Measurements from ENCODE around the gene MRPL19. TPM values are rescaled to one million over a fixed set of nuclear protein-coding genes. Genes with fewer than 3 reads are reported as not detected.

Gene MRPL19
- total and polyA plus RNA-seq, 2 donors (not counting 3 experiments of a cell fraction or from before 2014, with no cell fraction given), result 13.0 to 52.3 TPM

DNA sequence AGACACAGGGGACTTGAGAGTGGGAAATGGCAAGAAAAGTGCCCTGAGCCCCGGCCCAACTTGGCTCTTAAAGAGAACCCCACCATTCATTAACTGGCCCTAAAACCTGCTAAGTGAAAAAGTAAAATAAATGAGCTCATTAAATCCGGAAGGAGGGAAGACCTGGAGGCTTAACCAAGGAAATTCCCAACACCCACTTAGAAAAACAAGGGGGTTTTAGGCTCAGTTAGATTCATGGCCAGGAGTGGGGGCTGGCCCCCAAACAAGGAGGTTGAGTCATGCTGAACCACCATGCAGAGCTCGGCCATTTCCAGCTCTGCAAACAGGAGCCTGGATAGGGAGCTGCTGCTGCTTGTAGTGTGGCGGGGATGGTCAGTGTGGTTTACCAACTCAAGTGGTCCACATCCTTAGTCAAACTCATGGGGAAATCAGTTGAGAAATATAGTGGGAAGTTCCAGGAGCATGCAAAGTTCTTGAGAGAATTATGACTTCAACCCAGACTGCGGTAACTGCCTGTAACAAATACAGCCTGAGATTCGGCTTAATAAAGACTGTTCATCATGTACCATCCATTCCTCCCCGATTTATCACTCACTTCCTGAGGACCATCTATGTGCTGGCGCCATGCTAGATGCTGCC lies 39.7 kb upstream of the MRPL19 start:
- CTCF ChIA-PET, result interaction anchor here (0.6 to 5.2 kb wide), 17 partner anchors 11 to 146 kb away, joined by 3 to 108 read pairs (median 6); partner anchors contain the start of gene EVA1A
- H3K27me3 ChIP-seq (ENCODE audit: control insufficient read depth in 2 of 2, insufficient read depth in 2 of 2, low read length in 2 of 2), result peaks cover 5 to 10% of the 10 kb centered on the region in 2 experiments
- H3K4me2 ChIP-seq (ENCODE audit: insufficient read depth, low read length), result no peak overlapping the region
- H3K9me3 ChIP-seq (replicated peaks; ENCODE audit: control insufficient read depth, insufficient read depth, low read length), result no peaks in the 10 kb centered on the region
- no peak for TF ChIP-seq EZH2 (IDR thresholded peaks at IDR 0.05; ENCODE audit: borderline replicate concordance, low read depth, low read length, severe bottlenecking)
- TF ChIP-seq, protein P1, sequence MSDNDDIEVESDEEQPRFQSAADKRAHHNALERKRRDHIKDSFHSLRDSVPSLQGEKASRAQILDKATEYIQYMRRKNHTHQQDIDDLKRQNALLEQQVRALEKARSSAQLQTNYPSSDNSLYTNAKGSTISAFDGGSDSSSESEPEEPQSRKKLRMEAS (IDR thresholded peaks at IDR 0.05; ENCODE audit: insufficient read depth, insufficient read length), result no peak
- TF ChIP-seq POLR2AphosphoS5 (IDR thresholded peaks at IDR 0.05; ENCODE audit: insufficient read depth, low read depth, low read length), result no peak
- no peak for TF ChIP-seq POLR2A (IDR thresholded peaks at IDR 0.05; ENCODE audit: low read depth, low read length)
- TF ChIP-seq JUN (IDR thresholded peaks at IDR 0.05; ENCODE audit: borderline replicate concordance, insufficient read depth, insufficient read length, low read depth), result no peak
- TF ChIP-seq MYC (IDR thresholded peaks at IDR 0.05; ENCODE audit: low read depth, low read length), result no peak
- TF ChIP-seq FOS (IDR thresholded peaks at IDR 0.05; ENCODE audit: borderline replicate concordance, insufficient read depth, low read length), result peak; percentile 17
- H4K20me1 ChIP-seq (replicated peaks; ENCODE audit: control insufficient read depth, extremely low read depth, insufficient read depth, low read length), result no peaks in the 10 kb centered on the region
- H3K36me3 ChIP-seq (ENCODE audit: control insufficient read depth in 2 of 2, extremely low read depth in 1 of 2, insufficient read depth in 2 of 2, low read length in 2 of 2), result no peaks in the 10 kb centered on the region
- no peak overlapping the region for H2AFZ ChIP-seq (ENCODE audit: low read depth, low read length)
- H3K79me2 ChIP-seq (ENCODE audit: control insufficient read depth, insufficient read depth, low read length), result no peaks in the 10 kb centered on the region
- peak; percentile 71 for FAIRE-seq
- no TSS peak for BruUV-seq (replicated peaks)
- no peaks in the 10 kb centered on the region for H3K9me1 ChIP-seq (replicated peaks; ENCODE audit: control insufficient read depth, extremely low read depth, insufficient read depth, low read length)
- DNase-seq (ENCODE audit: low read depth, low spot score), result peak; percentile 20
- intact Hi-C loops (cut with micrococcal nuclease) (no loop called here), dilution Hi-C loops (cut with MboI; ENCODE audit: extremely low pct_ligation_motif_present, low sequenced_read_pairs) (loop anchor here (25.0 kb wide), 1 partner anchor 145 kb away; no protein-coding TSS in a partner anchor)
- no peak overlapping the region for H3K9ac ChIP-seq (replicated peaks; ENCODE audit: extremely low read depth, insufficient read depth, low read length)
- POLR2A ChIA-PET, result no interaction called here
- no peak overlapping the region for H3K4me3 ChIP-seq (replicated peaks in 1 of 3; ENCODE audit: insufficient read depth in 1 of 3, low read depth in 1 of 3, low read length in 3 of 3)
- H3K27ac ChIP-seq (ENCODE audit: insufficient read depth, low read depth, low read length), result no peak overlapping the region
- H3K4me1 ChIP-seq (ENCODE audit: control insufficient read depth, extremely low read depth, insufficient read depth, low read length), result peaks cover 6% of the 10 kb centered on the region

DNA sequence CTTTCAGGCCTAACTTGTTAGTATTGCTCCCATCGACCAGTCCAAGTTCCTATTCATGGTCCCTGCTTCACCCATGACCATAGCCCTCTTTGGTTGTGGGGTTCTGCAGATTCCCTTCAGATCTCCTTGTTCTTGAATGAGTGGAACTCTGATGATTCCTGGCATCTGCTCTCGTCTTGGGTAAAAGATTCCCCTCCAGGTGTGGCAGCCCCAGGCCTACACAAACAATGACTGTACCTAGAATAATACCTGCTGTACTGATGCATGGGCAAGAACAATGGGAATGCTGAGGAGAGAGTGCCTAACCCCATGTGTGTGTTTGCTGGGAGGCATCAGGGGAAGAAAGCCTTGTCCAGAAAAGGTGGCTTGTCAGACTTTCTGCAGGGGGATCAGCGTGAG lies 39.2 kb upstream of the MRPL19 start:
- H3K27ac ChIP-seq (ENCODE audit: insufficient read depth, low read depth, low read length), result no peak overlapping the region
- TF ChIP-seq, protein P2, sequence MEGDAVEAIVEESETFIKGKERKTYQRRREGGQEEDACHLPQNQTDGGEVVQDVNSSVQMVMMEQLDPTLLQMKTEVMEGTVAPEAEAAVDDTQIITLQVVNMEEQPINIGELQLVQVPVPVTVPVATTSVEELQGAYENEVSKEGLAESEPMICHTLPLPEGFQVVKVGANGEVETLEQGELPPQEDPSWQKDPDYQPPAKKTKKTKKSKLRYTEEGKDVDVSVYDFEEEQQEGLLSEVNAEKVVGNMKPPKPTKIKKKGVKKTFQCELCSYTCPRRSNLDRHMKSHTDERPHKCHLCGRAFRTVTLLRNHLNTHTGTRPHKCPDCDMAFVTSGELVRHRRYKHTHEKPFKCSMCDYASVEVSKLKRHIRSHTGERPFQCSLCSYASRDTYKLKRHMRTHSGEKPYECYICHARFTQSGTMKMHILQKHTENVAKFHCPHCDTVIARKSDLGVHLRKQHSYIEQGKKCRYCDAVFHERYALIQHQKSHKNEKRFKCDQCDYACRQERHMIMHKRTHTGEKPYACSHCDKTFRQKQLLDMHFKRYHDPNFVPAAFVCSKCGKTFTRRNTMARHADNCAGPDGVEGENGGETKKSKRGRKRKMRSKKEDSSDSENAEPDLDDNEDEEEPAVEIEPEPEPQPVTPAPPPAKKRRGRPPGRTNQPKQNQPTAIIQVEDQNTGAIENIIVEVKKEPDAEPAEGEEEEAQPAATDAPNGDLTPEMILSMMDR (IDR thresholded peaks at IDR 0.05; ENCODE audit: extremely low read depth in 1 of 2, insufficient read depth in 1 of 2, low read depth in 1 of 2, low read length in 2 of 2), result no peak
- TF ChIP-seq, protein P1 (IDR thresholded peaks at IDR 0.05; ENCODE audit: insufficient read depth, insufficient read length), result no peak
- TF ChIP-seq JUN (IDR thresholded peaks at IDR 0.05; ENCODE audit: borderline replicate concordance, insufficient read depth, insufficient read length, low read depth) (no peak), POLR2AphosphoS5 (IDR thresholded peaks at IDR 0.05; ENCODE audit: insufficient read depth, low read depth, low read length) (no peak), MYC (IDR thresholded peaks at IDR 0.05; ENCODE audit: low read depth, low read length) (no peak), EZH2 (IDR thresholded peaks at IDR 0.05; ENCODE audit: borderline replicate concordance, low read depth, low read length, severe bottlenecking) (no peak)
- peaks cover 5 to 14% of the 10 kb centered on the region in 2 experiments for H3K27me3 ChIP-seq (ENCODE audit: control insufficient read depth in 2 of 2, insufficient read depth in 2 of 2, low read length in 2 of 2)
- H3K4me3 ChIP-seq (replicated peaks in 1 of 3; ENCODE audit: insufficient read depth in 1 of 3, low read depth in 1 of 3, low read length in 3 of 3), result no peak overlapping the region
- H4K20me1 ChIP-seq (replicated peaks; ENCODE audit: control insufficient read depth, extremely low read depth, insufficient read depth, low read length), result no peaks in the 10 kb centered on the region
- FAIRE-seq, result no peak
- H3K9ac ChIP-seq (replicated peaks; ENCODE audit: extremely low read depth, insufficient read depth, low read length), result no peak overlapping the region
- DNase-seq (ENCODE audit: low read depth, low spot score), result no peak
- POLR2A ChIA-PET, result no interaction called here
- no peaks in the 10 kb centered on the region for H3K9me1 ChIP-seq (replicated peaks; ENCODE audit: control insufficient read depth, extremely low read depth, insufficient read depth, low read length)
- no peaks in the 10 kb centered on the region for H3K36me3 ChIP-seq (ENCODE audit: control insufficient read depth in 2 of 2, extremely low read depth in 1 of 2, insufficient read depth in 2 of 2, low read length in 2 of 2)
- no peak overlapping the region for H2AFZ ChIP-seq (ENCODE audit: low read depth, low read length)
- H3K9me3 ChIP-seq (replicated peaks; ENCODE audit: control insufficient read depth, insufficient read depth, low read length), result no peaks in the 10 kb centered on the region
- intact Hi-C loops (cut with micrococcal nuclease), result no loop called here
- CTCF ChIA-PET, result interaction anchor here (0.6 to 5.2 kb wide), 6 partner anchors 26 to 144 kb away, joined by 3 to 228 read pairs (median 20); partner anchors contain the start of gene EVA1A
- no peaks in the 10 kb centered on the region for H3K79me2 ChIP-seq (ENCODE audit: control insufficient read depth, insufficient read depth, low read length)
- peaks cover 6% of the 10 kb centered on the region for H3K4me1 ChIP-seq (ENCODE audit: control insufficient read depth, extremely low read depth, insufficient read depth, low read length)
- BruUV-seq (replicated peaks), result no TSS peak
- no peak overlapping the region for H3K4me2 ChIP-seq (ENCODE audit: insufficient read depth, low read length)
- dilution Hi-C loops (cut with MboI; ENCODE audit: extremely low pct_ligation_motif_present, low sequenced_read_pairs), result loop anchor here (25.0 kb wide), 1 partner anchor 145 kb away; no protein-coding TSS in a partner anchor

Data from endothelial cell of umbilical vein (primary cell).